ENCODE data around the gene EIF3F.

GRCh38 chr11:8015753-8016239, 28.7 kb downstream of the EIF3F start:
- TF ChIP-seq CTCF (IDR thresholded peaks at IDR 0.05; ENCODE audit: extremely low read depth in 1 of 2, insufficient read depth in 1 of 2, low read depth in 1 of 2, low read length in 2 of 2) = no peak
- no peak for TF ChIP-seq MAX (IDR thresholded peaks at IDR 0.05; ENCODE audit: insufficient read depth, insufficient read length)
- no peak for TF ChIP-seq POLR2A (IDR thresholded peaks at IDR 0.05; ENCODE audit: low read depth, low read length)
- no peak for TF ChIP-seq POLR2AphosphoS5 (IDR thresholded peaks at IDR 0.05; ENCODE audit: insufficient read depth, low read depth, low read length)
- no peak for TF ChIP-seq EZH2 (IDR thresholded peaks at IDR 0.05; ENCODE audit: borderline replicate concordance, low read depth, low read length, severe bottlenecking)
